IMR-90 (cell line): ENCODE measurements around the gene AQP6. TPM values are rescaled to one million over a fixed set of nuclear protein-coding genes. Genes with fewer than 3 reads are reported as not detected.
A peak's percentile ranks its signal among the peaks of the same experiment; 100 is the strongest.

Source experiments
- ATAC-seq: fragments of 200-7000 bp; cut with Tn5 transposase; 2 replicates; pipeline ENCODE4 v1.9.1; 2020; ENCODE audit warnings: low read depth, mild to moderate bottlenecking, moderate library complexity
- BruUV-seq: library from RNA; stranded (reverse); fragments of 400-500 nt; replicated peaks from 2 replicates; lab custom pipeline; 2021; lab: Mats Ljungman, UMichigan
- CTCF ChIA-PET: fragments of 300-600 bp; formaldehyde crosslinking; extraction: SDS; loops from one replicate; lab custom pipeline; 2021; ENCODE audit warnings: antibody characterized with exemption; lab: Yijun Ruan, JAX
- POLR2A ChIA-PET: fragments of 300-600 bp; sonication (Branson Sonifier 250); formaldehyde crosslinking; loops from one replicate; lab custom pipeline; 2022; ENCODE audit warnings: antibody characterized with exemption; ENCODE audit not compliant: unreplicated experiment; lab: Charles Lee
- DNase-seq: peaks from one replicate; pipeline ENCODE4 v3.0.0; 2013
- H2AFZ ChIP-seq: replicated peaks from 2 replicates; pipeline ENCODE3; 2013; ENCODE audit warnings: low read length, mild to moderate bottlenecking; ENCODE audit not compliant: poor library complexity
- H2AK5ac ChIP-seq: 2 replicates; pipeline ENCODE4 v1.6.1; 2013; ENCODE audit warnings: low read depth, low read length, inconsistent platforms
- H2AK9ac ChIP-seq: replicated peaks from 2 replicates; pipeline ENCODE3; 2013; ENCODE audit warnings: mild to moderate bottlenecking, low read depth, low read length, moderate library complexity; ENCODE audit not compliant: poor library complexity
- H2BK120ac ChIP-seq: 2 replicates; pipeline ENCODE4 v1.6.1; 2013; ENCODE audit warnings: low read depth, low read length, inconsistent platforms
- H2BK15ac ChIP-seq: 3 replicates; pipeline ENCODE4 v1.6.1; 2013; ENCODE audit warnings: low read depth, low read length, inconsistent platforms
- H2BK20ac ChIP-seq: 2 replicates; pipeline ENCODE4 v1.6.1; 2013; ENCODE audit warnings: low read depth, mild to moderate bottlenecking, inconsistent platforms, low read length, moderate library complexity
- H2BK5ac ChIP-seq: 2 replicates; pipeline ENCODE4 v1.6.1; 2013; ENCODE audit warnings: mild to moderate bottlenecking, low read depth, low read length, inconsistent platforms; ENCODE audit not compliant: poor library complexity, severe bottlenecking
- H3K14ac ChIP-seq: replicated peaks from 2 replicates; pipeline ENCODE4 v1.6.1; 2013; ENCODE audit warnings: low read depth, low read length, inconsistent platforms
- H3K18ac ChIP-seq: 2 replicates; pipeline ENCODE4 v1.6.1; 2013; ENCODE audit warnings: low read depth, low read length, control low read depth
- H3K23ac ChIP-seq: 2 replicates; pipeline ENCODE4 v1.6.1; 2013; ENCODE audit warnings: low read depth, low read length, inconsistent platforms
- H3K27ac ChIP-seq: 2 replicates; pipeline ENCODE4 v1.5.1; 2013; ENCODE audit warnings: mild to moderate bottlenecking, control low read depth, low read length; ENCODE audit not compliant: insufficient read depth
- H3K27me3 ChIP-seq: 2 replicates; pipeline ENCODE4 v1.6.1; 2013; ENCODE audit warnings: low read length; ENCODE audit not compliant: control insufficient read depth, insufficient read depth
- H3K36me3 ChIP-seq: 2 replicates; pipeline ENCODE4 v1.6.1; 2013; ENCODE audit warnings: low read length, mixed read lengths; ENCODE audit not compliant: control insufficient read depth, insufficient read depth
- H3K4ac ChIP-seq: 2 replicates; pipeline ENCODE4 v1.6.1; 2013; ENCODE audit warnings: low read depth, low read length, inconsistent platforms
- H3K4me1 ChIP-seq: 2 replicates; pipeline ENCODE4 v1.6.1; 2013; ENCODE audit warnings: low read length, mixed read lengths; ENCODE audit not compliant: control insufficient read depth, insufficient read depth
- H3K4me2 ChIP-seq: 2 replicates; pipeline ENCODE4 v1.6.1; 2013; ENCODE audit warnings: low read depth, mild to moderate bottlenecking, control low read depth, low read length, moderate library complexity
- H3K4me3 ChIP-seq: 2 replicates; pipeline ENCODE4 v1.5.1; 2013; ENCODE audit warnings: low read depth, mild to moderate bottlenecking, control low read depth, low read length, moderate library complexity; ENCODE audit not compliant: insufficient read depth
- H3K56ac ChIP-seq: 2 replicates; pipeline ENCODE4 v1.6.1; 2013; ENCODE audit warnings: low read length, inconsistent platforms; ENCODE audit not compliant: insufficient read depth; ENCODE audit errors: extremely low read depth
- H3K79me1 ChIP-seq, 2 experiments: 2 replicates each; pipeline ENCODE4 v1.6.1; 2013; ENCODE audit warnings: low read length in 2 of 2, inconsistent platforms in 1 of 2, low read depth in 1 of 2
- H3K9ac ChIP-seq: 2 replicates; pipeline ENCODE4 v1.6.1; 2013; ENCODE audit warnings: low read depth, low read length, control low read depth
- H3K9me1 ChIP-seq: 2 replicates; pipeline ENCODE4 v1.6.1; 2013; ENCODE audit warnings: low read length, inconsistent platforms; ENCODE audit not compliant: insufficient read depth
- H3K9me3 ChIP-seq: 2 replicates; pipeline ENCODE4 v1.6.1; 2013; ENCODE audit warnings: low read length; ENCODE audit not compliant: control insufficient read depth, insufficient read depth
- H4K20me1 ChIP-seq: 2 replicates; pipeline ENCODE4 v1.6.1; 2013; ENCODE audit warnings: low read length, inconsistent platforms; ENCODE audit not compliant: insufficient read depth
- H4K5ac ChIP-seq: 2 replicates; pipeline ENCODE4 v1.6.1; 2013; ENCODE audit warnings: mild to moderate bottlenecking, low read depth, low read length, control low read depth
- H4K8ac ChIP-seq, 2 experiments: 2 replicates each; pipeline ENCODE4 v1.6.1; 2013; ENCODE audit warnings: low read depth in 2 of 2, low read length in 2 of 2, control low read depth in 1 of 2, inconsistent platforms in 1 of 2
- H4K91ac ChIP-seq: 2 replicates; pipeline ENCODE4 v1.6.1; 2013; ENCODE audit warnings: low read depth, low read length, inconsistent platforms; ENCODE audit not compliant: insufficient read depth
- BHLHE40 ChIP-seq: fragments of 150-350 bp; IDR thresholded peaks from 2 replicates; pipeline ENCODE4 v1.6.1; 2016; ENCODE audit warnings: mild to moderate bottlenecking, low read depth, low read length
- CEBPB ChIP-seq: IDR thresholded peaks from 2 replicates; pipeline ENCODE4 v1.6.1; 2012; ENCODE audit warnings: low read depth, low read length, improper control_type of control experiment
- CHD1 ChIP-seq: IDR thresholded peaks from 2 replicates; pipeline ENCODE4 v1.6.1; 2012; ENCODE audit warnings: low read depth, low read length, improper control_type of control experiment
- CTCF ChIP-seq: conservative IDR thresholded peaks from 2 replicates; pipeline ENCODE4 v1.5.1; 2012; ENCODE audit warnings: mild to moderate bottlenecking, low read depth, low read length, improper control_type of control experiment
- ELK1 ChIP-seq: fragments of 150-350 bp; IDR thresholded peaks from 2 replicates; pipeline ENCODE4 v1.6.1; 2016; ENCODE audit warnings: low read depth, mild to moderate bottlenecking, low read length, moderate library complexity, borderline replicate concordance
- FOS ChIP-seq: fragments of 150-350 bp; IDR thresholded peaks from 2 replicates; pipeline ENCODE4 v1.6.1; 2016; ENCODE audit warnings: low read depth, low read length
- MAFK ChIP-seq: IDR thresholded peaks from 2 replicates; pipeline ENCODE4 v1.6.1; 2012; ENCODE audit warnings: low read depth, low read length, improper control_type of control experiment
- MAZ ChIP-seq: IDR thresholded peaks from 2 replicates; pipeline ENCODE4 v1.6.1; 2012; ENCODE audit warnings: low read depth, mild to moderate bottlenecking, low read length, improper control_type of control experiment, moderate library complexity, borderline replicate concordance
- MXI1 ChIP-seq: IDR thresholded peaks from 2 replicates; pipeline ENCODE4 v1.6.1; 2012; ENCODE audit warnings: low read depth, mild to moderate bottlenecking, low read length, moderate library complexity, borderline replicate concordance
- NFE2L2 ChIP-seq: fragments of 150-350 bp; IDR thresholded peaks from 2 replicates; pipeline ENCODE4 v1.6.1; 2016; ENCODE audit warnings: low read depth, mild to moderate bottlenecking, low read length
- POLR2A ChIP-seq: IDR thresholded peaks from 2 replicates; pipeline ENCODE4 v1.6.1; 2012; ENCODE audit warnings: mild to moderate bottlenecking, low read depth, low read length
- RAD21 ChIP-seq: IDR thresholded peaks from 2 replicates; pipeline ENCODE4 v1.6.1; 2012; ENCODE audit warnings: low read length, improper control_type of control experiment
- RCOR1 ChIP-seq: IDR thresholded peaks from 2 replicates; pipeline ENCODE4 v1.6.1; 2012; ENCODE audit warnings: mild to moderate bottlenecking, low read length, improper control_type of control experiment; ENCODE audit not compliant: insufficient replicate concordance
- RFX5 ChIP-seq: IDR thresholded peaks from 2 replicates; pipeline ENCODE4 v1.8.0; 2012; ENCODE audit warnings: low read depth, mild to moderate bottlenecking, low read length, moderate library complexity
- SMC3 ChIP-seq: fragments of 150-350 bp; IDR thresholded peaks from 2 replicates; pipeline ENCODE4 v1.6.1; 2016; ENCODE audit warnings: low read depth, mild to moderate bottlenecking, antibody characterized with exemption, low read length, moderate library complexity
- USF2 ChIP-seq: fragments of 150-350 bp; IDR thresholded peaks from 2 replicates; pipeline ENCODE4 v1.6.1; 2017; ENCODE audit warnings: mild to moderate bottlenecking, antibody characterized with exemption, low read length, low read depth
- WGBS, 2 experiments: methylation state at CpG; one replicate each; pipeline versions ENCODE4 v1.1.5 to v1.1.7; 2013; ENCODE audit warnings: missing lambda C conversion rate in 2 of 2; ENCODE audit not compliant: insufficient read length in 1 of 2; ENCODE audit errors: extremely low coverage in 2 of 2; 5-methylcytosine and 5-hydroxymethylcytosine counted together
- dilution Hi-C: fragments of 300-500 bp; cut with HindIII; formaldehyde crosslinking; loops from one replicate; pipeline ENCODE4 v1.14.3; 2018; ENCODE audit warnings: low sequenced_read_pairs; ENCODE audit not compliant: unreplicated experiment
- in situ Hi-C: fragments of 300-500 bp; cut with MboI; formaldehyde crosslinking; loops from 3 replicates; pipeline ENCODE4 v1.14.3; 2019; ENCODE audit warnings: low sequenced_read_pairs, inconsistent platforms, mixed read lengths
- intact Hi-C: fragments of 100-400 bp; cut with micrococcal nuclease; formaldehyde crosslinking; loops from 2 replicates; pipeline ENCODE4 v1.10.0; 2022
- polyA plus RNA-seq, 3 experiments: library from polyadenylated mRNA; depleted of rRNA; stranded (reverse); fragments of >200 nt; gene quantifications; 2 replicates each; pipeline ENCODE4 v1.2.3, GENCODE V29; 2012; ENCODE audit warnings: low replicate concordance in 1 of 3
- total RNA-seq: library from RNA; depleted of rRNA; stranded (reverse); fragments of >200 nt; gene quantifications from 2 replicates; pipeline ENCODE4 v1.2.3, GENCODE V29; 2012

The AQP6 gene
- total and polyA plus RNA-seq, 2 of the 4 experiments (the other 2 are of a cell fraction), result not detected

GRCh38 chr12:50018968-50019367 is 46.2 kb downstream of the AQP6 start:
- no peak for ATAC-seq
- H2AK9ac ChIP-seq, result no peak overlapping the region
- no peaks in the 10 kb centered on the region for H3K27me3 ChIP-seq
- no TSS peak for BruUV-seq
- H3K36me3 ChIP-seq, result 0 out of 2 replicates have a peak, but pooled peaks cover 3% of the 10 kb centered on the region
- no peak overlapping the region for H2AK5ac ChIP-seq
- peaks cover 9 to 32% of the 10 kb centered on the region in 2 experiments for H3K79me1 ChIP-seq
- peaks cover 6% of the 10 kb centered on the region for H3K4me1 ChIP-seq
- H2BK5ac ChIP-seq, result peak overlapping the region; percentile 20
- H3K23ac ChIP-seq, result 0 out of 2 replicates have a peak overlapping the region, but pooled peaks have one; percentile 6
- H2BK15ac ChIP-seq, result no peak overlapping the region
- H3K14ac ChIP-seq, result peak overlapping the region; percentile 24; the same call in 1 of the 2 replicates
- no peak overlapping the region for H3K4me3 ChIP-seq
- no peak overlapping the region for H3K56ac ChIP-seq
- H4K8ac ChIP-seq, result peak overlapping the region in 1 of 2 experiments; percentile 64; a peak in 3 of 4 replicates
- no peak overlapping the region for H3K4me2 ChIP-seq
- H3K27ac ChIP-seq, result peak overlapping the region; percentile 37; the same call in 1 of the 2 replicates
- POLR2A ChIA-PET, result no interaction called here
- no peak overlapping the region for H2AFZ ChIP-seq
- no peaks in the 10 kb centered on the region for H3K9me3 ChIP-seq
- 0 out of 2 replicates have a peak overlapping the region, but pooled peaks have one; percentile 35 for H3K18ac ChIP-seq
- H4K20me1 ChIP-seq, result no peaks in the 10 kb centered on the region; the same call in none of the 2 replicates
- DNase-seq, result no peak
- H4K91ac ChIP-seq, result no peak overlapping the region
- intact Hi-C loops, result no loop called here
- H3K9me1 ChIP-seq, result peaks cover 7% of the 10 kb centered on the region; the same call in 1 of the 2 replicates
- TF ChIP-seq RCOR1, result no peak
- no peak for TF ChIP-seq USF2
- TF ChIP-seq MXI1, result no peak
- TF ChIP-seq CTCF, result no peak
- TF ChIP-seq CEBPB, result no peak
- no peak for TF ChIP-seq ELK1
- TF ChIP-seq NFE2L2, result no peak
- no peak for TF ChIP-seq BHLHE40
- no peak for TF ChIP-seq RAD21
- TF ChIP-seq MAZ, result no peak
- no peak for TF ChIP-seq CHD1
- no peak for TF ChIP-seq MAFK
- no peak for TF ChIP-seq SMC3
- no peak for TF ChIP-seq FOS
- no peak for TF ChIP-seq POLR2A
- TF ChIP-seq RFX5, result no peak
- dilution Hi-C loops, result no loop called here
- peak overlapping the region; percentile 26; the same call in 1 of the 2 replicates for H2BK120ac ChIP-seq
- WGBS, 2 experiments, result 87% methylated on average over 2 of the region's 2 CpGs; no CpG with 5 or more reads in 1 of the 2 experiments
- peak overlapping the region; percentile 52 for H3K4ac ChIP-seq
- no peak overlapping the region for H2BK20ac ChIP-seq
- CTCF ChIA-PET, result interaction anchor here (3.3 kb wide), 1 partner anchor 20 kb away, joined by 12 read pairs; no protein-coding TSS in a partner anchor
- H3K9ac ChIP-seq, result no peak overlapping the region
- H4K5ac ChIP-seq, result peak overlapping the region; percentile 90
- in situ Hi-C loops, result no loop called here
